GM12878 (cell line): ENCODE results near the gene ENOPH1. TPM values are rescaled to one million over a fixed set of nuclear protein-coding genes. Genes with fewer than 3 reads are reported as not detected.

Source experiments
- CBX3 ChIP-seq: fragments of 200-600 bp; sonication (generic); IDR thresholded peaks from 2 replicates; pipeline ENCODE4 v1.6.1; 2016; ENCODE audit warnings: low read depth, borderline replicate concordance
- E2F4 ChIP-seq: IDR thresholded peaks from 2 replicates; pipeline ENCODE4 v1.6.1; 2012; ENCODE audit warnings: low read depth, low read length, improper control_type of control experiment
- FOXK2 ChIP-seq: fragments of 450-650 bp; IDR thresholded peaks from 2 replicates; pipeline ENCODE4 v1.6.1; 2017; ENCODE audit warnings: mild to moderate bottlenecking, moderate library complexity
- SKIL ChIP-seq: fragments of 450-650 bp; IDR thresholded peaks from 2 replicates; pipeline ENCODE4 v1.6.1; 2017; ENCODE audit warnings: mild to moderate bottlenecking, low read depth, inconsistent platforms; ENCODE audit not compliant: poor library complexity, severe bottlenecking
- SMARCA5 ChIP-seq: fragments of 450-650 bp; IDR thresholded peaks from 2 replicates; pipeline ENCODE4 v1.6.1; 2017; ENCODE audit warnings: mild to moderate bottlenecking
- SRF ChIP-seq, 2 experiments: IDR thresholded peaks; 2 replicates each; pipeline ENCODE4 v1.6.1; 2011; ENCODE audit warnings: low read depth in 2 of 2, low read length in 2 of 2, mild to moderate bottlenecking in 1 of 2, moderate library complexity in 1 of 2
- ZBTB11 ChIP-seq: fragments of 450-650 bp; formaldehyde crosslinking; IDR thresholded peaks from 2 replicates; pipeline ENCODE4 v1.5.0; 2022; ENCODE audit warnings: mild to moderate bottlenecking, missing genetic modification characterization
- polyA plus RNA-seq, 11 experiments: library from polyadenylated mRNA; depleted of rRNA in 4 of 11; unstranded in 6 of 11; stranded (reverse) in 5 of 11; fragments of >200 nt; fragmentation: Nextera tagmentation in 4 of 11; fragmentation: Illumina TruSeq in 1 of 11; extraction: Ambion mirVana in 4 of 11; extraction: Trizol in 1 of 11; gene quantifications; 1 replicate in 1 of 11; 2 replicates in 10 of 11; pipeline versions ENCODE4 v1.2.1 to v1.2.3, GENCODE V29; 2011 to 2016; ENCODE audit warnings: inconsistent platforms in 2 of 11, missing spikeins in 2 of 11, low read depth in 1 of 11
- total RNA-seq, 4 experiments: library from RNA; depleted of rRNA in 3 of 4; stranded (reverse); fragments of >200 nt in 3 of 4; fragmentation: Illumina TruSeq in 1 of 4; extraction: Trizol in 1 of 4; gene quantifications; 2 replicates each; pipeline versions ENCODE4 v1.2.1 to v1.2.3, GENCODE V29; 2013 to 2021

The ENOPH1 gene
- total and polyA plus RNA-seq, 10 of the 15 experiments (the other 5 are each of a cell fraction or from before 2014, with no cell fraction given) = 24.4 to 83.6 (median 46.7) TPM

GRCh38 chr4:82489987-82490386 is 59.6 kb downstream of the ENOPH1 start (continued):
- no peak for TF ChIP-seq SKIL
- no peak for TF ChIP-seq SRF (IDR thresholded peaks at IDR 0.05; ENCODE audit: low read depth in 2 of 2, low read length in 2 of 2)
- no peak for TF ChIP-seq ZBTB11 (CRISPR knock-in tag)
- TF ChIP-seq FOXK2 = no peak
- TF ChIP-seq CBX3 = no peak
- no peak for TF ChIP-seq SMARCA5
- TF ChIP-seq E2F4 = no peak
- TF ChIP-seq, all 136 proteins: peak for 0
